Hypothalamus (tissue), 51 donors: ENCODE data around the gene NDRG4.

Experiments used
- DNase-seq, 51 donors: peaks; one replicate each; lab custom pipeline; 2025; lab: John Stamatoyannopoulos, UW

NDRG4 gene

DNA sequence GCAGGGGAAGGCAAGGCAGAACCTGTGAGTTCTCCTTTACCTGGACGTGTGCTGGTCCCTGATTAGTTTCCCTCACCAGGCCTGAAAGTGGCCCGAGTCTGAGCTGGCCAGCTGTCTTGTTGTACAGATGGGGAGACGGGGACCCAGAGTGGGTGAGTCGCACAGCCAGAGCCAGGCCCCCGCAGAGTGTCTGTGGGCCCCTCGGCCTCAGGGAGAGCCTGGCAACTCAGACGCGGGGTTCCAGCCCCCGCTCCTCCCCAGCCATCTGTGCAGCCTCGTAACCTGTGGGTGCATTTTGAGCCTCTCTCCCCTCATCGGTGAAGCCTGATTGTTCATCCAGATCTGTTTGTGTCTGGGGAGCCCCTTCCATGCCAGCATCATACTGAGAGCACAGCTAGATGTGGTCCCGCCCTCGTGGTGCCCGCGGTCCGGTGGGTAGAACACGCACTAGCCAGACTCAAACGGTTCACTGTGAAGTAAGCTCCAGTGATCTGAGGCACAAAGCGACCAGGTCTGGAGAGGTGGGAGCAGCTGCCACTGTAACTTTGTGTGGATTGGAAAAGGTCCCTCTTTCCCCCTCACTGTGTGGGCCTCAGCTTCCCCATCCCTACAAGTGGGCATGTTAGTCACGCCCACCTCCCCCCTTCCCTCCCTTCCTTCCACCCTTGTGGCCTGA lies 6.0 kb upstream of the NDRG4 start:
- peak in 2 of 51 donors; percentile 11 to 50 for DNase-seq

DNA sequence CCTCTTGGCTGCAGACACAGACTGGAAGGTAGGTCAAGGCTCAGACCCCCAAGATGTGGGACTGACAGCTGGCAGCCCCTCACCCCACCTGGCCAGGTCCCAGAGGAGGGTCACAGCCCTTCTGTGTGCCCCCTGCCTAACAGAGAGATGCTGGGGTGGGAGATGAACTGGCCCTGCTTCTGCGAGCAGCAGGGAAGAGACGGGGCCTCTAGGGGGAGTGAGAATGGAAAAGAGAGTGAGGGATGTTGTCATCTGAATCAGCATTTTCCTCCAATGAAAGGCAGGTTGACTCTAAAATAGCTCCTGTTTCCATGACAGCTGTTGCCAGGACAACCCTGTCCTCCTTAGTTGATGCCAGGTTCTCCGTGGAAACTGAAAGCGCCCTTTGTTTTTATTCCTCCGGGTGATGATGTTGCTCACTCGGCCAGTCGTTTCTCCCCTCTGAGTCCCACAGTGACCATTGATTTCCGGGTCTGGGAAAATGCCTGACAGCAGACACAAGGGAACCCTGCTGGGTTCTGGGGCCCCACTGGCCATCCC lies 4.9 kb upstream of the NDRG4 start:
- peak in 45 of 51 donors; percentile 51 to 94 (median 84) for DNase-seq

DNA sequence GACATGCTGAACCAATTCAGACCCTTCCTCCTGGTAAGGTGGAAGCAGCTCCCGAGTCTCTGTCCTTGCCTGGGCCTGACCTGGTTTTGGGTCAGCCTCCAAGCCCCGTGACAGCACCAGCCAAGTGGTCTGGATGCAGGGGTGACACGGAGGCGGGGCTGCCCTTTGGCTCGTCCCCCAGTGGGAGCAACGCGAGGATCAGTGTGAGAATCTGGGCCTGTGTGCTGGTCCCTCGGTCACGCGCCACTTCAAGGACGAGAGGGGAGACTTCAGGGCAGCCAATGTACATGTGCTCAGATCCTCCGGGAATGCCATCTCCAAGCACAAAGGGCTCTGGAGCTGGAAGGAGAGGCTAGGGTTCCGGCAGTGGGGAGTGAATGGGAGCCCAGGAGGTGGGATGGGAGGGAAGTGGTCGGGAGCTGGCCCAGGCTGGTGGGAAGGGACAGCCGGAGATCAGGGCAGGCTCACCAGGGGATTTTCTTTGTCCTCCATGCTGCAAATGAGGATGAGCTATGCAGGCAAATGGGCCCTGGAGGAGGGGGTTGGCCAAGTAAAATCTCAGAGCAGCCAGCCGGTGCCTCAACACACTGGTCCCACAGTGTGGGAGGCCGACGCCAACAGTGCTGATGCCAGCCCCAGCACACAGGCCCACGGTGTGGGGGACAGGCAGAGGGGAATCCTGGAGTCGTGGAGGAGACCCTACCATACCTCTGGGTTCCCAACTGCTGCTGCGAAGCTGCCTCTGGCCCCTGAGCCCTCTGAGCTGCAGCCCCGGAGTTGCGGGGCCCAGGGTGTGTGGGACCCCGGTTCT lies 4.2 kb upstream of the NDRG4 start:
- peak in 45 of 51 donors; percentile 35 to 93 (median 80) for DNase-seq

DNA sequence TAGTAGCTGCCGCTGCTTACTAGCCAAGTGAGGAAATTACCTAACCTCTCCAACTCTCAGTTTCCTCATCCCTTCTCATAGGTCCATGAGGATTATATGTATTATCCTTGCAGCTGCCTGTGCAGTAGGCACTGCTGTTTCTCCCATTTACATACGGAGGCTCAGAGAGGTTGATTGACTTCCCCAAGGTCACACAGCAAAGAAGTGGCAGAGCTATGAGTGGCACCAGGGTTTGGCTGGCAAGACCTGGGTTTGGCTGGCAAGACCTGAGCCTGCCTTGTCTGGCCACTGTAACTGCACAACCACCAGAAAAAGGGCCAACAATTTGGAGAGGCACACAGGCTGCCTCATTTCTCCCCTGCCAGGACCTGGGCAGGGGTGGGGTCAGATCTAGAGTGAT lies 2.5 kb upstream of the NDRG4 start:
- DNase-seq = no peak

DNA sequence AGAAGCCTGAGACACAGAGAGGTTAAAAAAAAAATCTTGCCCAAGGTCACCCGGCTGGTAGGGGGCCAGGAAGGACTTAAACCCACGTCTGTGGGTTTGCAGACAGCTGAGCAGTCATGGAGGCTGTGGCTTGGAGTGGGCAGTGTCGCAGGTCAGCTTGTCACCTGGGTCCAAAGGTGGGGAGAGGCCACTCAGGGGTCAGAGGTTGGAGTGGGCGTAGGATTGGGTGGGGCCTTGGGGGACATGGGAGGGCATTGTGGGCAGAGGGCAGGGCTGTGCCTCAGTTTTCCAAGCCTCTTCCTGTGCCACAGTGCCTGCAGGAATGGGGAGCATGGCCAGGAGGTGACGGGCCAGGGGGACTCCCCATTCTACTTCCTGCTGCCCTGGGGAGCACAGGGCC lies 2.0 kb upstream of the NDRG4 start:
- no peak for DNase-seq

DNA sequence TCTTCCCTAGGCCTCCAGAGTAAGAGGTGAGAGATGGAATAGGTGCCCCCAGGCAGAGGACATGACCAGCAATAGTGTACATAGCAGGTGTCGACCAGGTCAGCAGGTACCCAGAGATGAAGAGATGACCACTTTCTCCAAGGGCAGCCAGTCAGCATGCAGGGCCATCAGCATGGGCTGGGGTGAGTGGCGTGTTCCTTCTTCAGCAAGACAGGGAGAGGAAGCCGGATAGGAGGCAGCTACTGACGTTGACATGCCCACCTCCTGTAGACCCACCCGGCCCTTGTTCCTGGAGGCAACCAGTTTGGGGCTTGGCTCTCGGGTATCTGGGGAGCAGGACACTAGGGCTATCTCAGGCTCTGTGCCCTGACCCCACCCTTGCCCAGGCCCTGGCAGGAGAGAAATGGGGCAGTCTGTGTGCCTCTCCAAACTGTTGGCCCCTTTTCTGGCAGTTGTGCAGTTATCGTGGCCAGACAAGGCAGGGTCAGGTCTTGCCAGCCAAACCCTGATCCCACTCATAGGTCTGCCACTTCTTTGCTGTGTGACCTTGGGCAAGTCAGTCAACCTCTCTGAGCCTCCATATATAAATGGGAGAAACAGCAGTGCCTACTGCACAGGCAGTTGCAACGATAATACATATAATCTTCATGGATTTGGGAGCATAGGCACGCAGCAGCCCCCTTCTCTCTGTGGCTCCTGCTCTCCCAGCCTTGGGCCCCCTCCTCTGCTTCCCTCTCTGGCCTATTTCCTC lies 1.4 kb upstream of the NDRG4 start:
- peak in 1 of 51 donors; percentile 8 for DNase-seq

DNA sequence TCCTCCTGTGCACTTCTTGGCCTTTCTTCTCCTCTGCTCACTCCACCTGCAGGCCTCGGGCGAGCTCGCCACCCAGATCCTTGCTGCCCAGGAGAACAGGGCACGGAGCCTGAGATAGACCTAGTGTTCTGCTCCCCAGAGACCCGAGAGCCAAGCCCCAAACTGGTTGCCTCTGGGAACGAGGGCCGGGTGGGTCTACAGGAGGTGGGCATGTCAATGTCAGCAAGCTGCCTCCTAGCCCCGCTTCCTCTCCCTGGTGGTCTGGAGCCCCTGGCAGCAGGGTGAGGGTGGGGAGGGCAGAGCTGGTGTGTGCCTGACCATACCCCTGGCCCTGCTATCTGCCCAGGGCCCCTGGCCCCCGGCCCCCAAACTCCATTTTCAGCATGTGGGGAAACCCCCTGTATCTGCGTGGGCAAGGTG lies 841 bp upstream of the NDRG4 start:
- no peak for DNase-seq

DNA sequence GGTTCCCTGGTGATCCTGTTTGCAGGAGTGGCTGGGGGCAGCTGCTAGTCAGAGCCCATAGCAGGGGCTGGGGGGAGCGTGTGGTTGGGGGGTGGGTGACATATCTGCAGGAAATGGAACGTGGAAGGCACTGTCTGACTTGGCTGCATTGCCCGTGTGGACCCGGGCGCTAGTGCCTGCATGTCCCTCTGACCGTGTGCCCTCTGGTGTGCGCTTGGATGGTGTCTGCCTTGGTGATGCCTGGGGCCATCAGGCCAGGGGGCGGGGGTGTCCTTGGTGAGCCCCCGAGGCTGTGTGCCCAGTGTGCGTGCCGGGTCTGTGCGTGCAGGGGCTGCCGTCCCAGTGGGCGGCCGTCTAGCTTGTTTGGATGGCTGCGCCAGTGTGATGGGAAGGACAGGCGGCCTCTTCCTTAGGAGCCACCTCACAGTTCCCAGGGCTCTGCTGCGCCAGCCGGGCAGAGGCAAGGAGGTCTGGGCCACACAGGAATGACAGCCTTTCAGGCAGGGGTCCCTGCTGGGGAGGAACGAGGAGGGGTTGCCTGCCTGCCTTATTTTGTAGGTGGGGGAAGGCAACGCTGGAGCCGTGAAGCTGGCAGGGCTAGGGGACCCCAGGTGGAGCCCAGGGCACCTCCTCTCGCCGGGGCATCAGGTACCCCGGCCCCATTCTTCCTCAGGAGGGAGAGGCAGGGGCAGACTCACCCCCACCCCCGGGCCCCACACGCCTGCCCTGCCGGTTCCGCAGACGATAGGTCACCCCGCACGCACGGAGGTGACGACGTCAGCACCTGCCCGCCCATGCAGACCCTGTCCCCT lies 693 bp downstream of the NDRG4 start:
- peak in 9 of 51 donors; percentile 26 to 65 (median 55) for DNase-seq

DNA sequence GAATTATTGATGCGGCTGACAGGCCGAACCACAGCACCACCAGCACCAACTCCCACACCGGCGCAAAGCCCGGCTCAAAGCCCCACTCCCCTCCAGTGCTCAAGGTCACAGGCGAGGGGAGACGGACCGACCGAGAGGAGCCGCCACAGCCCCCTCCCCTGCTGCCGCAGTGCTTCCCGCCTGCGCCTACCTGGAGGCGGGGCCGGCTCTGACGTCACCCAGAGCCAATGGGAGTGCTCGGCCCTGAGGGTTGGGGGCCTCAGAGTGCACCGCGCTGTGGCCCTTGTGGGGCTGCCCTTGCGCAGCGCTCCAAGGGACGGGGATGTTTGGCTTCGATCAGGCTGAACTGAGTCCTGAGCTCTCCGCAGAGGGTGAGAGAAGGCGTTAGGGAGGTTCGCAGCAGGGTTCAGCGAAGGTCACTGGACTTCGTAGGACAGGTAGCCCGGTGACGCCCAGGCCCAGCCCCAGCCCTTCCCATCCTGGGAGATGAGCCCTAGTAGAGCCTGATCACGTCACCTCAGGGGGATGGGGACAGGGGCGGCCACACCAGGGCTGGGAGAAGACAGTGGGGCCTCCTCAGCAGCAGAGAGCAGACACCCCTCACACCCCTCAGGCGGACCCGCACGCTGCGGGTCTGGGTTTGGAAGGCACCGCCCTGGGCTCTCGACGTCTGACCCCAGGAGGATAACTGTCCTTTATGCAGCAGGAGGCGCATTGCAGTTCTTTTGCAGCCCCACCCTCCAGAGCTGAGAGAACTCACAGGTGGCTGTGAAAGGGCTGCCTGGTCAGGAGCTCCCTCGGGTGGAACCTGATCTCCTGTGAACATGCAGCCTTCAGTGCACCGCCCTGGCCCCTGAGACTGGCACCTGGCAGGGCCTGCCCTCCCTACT lies 1.5 kb downstream of the NDRG4 start:
- DNase-seq = peak in 32 of 51 donors; percentile 22 to 74 (median 54)

DNA sequence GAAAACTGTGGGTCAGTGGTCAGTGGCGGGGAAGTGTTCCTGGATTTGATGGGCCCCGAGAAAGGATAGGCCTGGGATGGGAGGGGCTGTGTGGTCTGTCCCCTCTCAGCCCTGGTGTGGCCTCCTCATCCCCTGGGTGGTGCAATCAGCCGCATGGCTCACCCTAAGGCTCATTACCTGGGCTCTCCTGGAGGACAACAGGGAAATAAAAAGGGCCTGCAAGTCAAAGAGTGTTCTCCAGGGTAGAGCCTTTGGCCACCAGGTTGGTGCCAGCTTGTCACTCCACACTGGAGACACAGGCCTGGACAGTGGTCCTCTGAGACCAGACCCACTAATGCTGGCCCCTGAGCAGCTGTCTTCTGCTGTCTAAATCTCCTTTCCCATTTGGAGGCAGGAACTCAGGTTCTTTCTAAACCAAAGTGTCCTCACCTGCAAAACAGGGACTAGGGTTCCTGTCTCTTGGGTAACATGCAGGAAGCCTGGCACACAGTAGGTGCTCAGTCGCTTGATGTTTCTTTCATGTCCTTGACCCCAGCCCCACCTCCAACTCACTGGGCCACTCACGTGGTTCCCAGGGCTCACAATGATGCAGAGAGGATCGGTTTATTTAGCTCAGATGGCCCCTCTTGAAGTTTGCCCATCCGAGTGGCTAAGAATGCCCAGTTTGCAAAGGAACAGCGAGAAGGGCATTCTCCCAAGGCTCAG lies 2.4 kb downstream of the NDRG4 start:
- DNase-seq = no peak

DNA sequence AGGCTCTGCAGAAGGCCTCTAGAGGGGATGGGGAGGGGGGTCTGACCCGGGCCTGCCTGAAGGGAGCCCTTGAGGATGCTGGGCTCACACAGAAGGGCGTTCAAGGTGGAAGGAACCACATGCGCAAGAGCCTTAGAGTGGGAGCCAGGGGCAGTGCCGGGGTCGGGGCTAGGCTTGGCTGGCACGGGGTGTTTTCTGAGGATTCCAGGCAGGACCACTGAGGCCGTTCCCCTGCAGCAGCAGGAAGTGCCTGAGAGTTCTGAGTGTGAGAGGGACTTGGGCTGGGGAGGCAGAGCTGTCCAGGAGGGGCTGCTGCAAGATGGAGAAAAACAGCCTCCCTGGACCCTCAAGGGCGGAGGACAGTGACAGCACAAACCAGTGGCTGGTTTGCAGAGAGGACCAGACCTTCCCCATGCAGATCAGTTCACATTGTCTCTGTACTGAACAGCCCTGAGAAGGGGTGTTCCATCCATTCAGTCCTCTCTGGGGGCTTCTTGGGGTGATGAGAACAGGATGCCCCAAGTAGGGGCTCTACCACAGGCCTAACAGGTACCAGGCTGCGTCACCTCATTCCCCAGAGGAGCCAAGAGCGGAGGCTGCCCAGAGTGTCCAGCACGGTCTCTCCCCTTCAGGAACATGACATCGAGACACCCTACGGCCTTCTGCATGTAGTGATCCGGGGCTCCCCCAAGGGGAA lies 3.4 kb downstream of the NDRG4 start:
- DNase-seq = no peak

DNA sequence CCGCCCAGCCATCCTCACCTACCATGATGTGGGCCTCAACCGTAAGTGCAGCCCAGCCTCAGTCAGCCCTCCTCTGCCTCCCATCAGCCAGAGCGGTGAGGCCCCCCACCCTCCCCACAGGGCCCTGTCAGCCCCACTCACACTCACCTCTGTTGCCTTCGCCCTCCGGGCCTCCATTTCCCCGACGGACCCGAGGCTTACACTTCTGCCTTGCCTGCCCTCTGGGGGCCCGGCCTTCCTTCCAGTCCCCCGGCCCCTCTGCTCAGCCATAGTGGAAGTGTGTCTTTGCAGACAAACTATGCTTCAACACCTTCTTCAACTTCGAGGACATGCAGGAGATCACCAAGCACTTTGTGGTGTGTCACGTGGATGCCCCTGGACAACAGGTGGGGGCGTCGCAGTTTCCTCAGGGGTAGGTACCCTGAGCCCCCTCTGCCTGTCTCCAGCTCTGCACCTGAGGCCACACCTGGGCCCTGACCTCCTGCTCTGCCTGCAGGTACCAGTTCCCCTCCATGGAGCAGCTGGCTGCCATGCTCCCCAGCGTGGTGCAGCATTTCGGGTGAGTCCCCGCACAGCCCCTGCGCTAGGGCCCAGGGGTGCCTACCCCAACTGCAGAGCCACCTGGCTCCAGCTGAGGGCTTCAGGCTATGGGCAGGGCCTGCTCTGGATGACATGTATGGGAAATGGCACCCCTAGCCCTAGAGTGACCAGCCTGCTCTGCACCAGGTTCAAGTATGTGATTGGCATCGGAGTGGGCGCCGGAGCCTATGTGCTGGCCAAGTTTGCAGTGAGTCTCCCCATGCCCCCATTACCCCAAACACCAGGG lies 4.1 kb downstream of the NDRG4 start:
- no peak for DNase-seq

DNA sequence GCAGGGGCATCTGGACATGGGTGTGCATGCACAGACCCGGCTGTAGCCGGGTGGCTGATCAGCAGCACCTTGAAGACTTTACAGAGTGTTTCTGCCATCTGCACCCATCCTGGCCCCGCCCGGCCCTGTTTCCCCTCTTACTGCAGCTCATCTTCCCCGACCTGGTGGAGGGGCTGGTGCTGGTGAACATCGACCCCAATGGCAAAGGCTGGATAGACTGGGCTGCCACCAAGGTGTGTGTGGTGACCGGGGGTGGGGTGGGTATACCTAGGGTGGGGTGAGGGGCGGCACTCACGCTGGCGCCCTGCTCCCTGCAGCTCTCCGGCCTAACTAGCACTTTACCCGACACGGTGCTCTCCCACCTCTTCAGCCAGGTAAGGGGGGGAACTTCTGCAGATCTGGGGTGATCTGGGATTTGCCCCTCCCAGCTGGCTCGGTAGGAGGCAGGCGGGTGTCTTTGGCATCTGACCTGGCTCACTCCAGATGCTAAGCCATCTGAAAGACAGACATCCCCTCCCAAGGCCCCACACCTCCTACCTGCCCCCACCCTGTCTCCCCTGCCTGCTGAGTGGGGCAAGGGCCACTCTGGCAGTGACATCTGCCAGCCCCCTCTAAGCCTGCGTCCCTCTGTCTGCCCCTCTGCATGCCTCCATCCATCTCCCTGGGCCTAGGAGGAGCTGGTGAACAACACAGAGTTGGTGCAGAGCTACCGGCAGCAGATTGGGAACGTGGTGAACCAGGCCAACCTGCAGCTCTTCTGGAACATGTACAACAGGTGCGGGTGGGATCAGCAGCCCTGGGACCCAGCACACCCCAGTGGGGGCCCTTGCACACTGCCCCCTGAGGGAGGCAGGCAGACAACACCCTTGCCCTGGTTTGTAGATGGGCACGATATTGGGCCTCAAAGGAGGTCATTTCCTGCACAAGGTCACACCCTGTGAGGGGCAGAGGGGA lies 6.6 kb downstream of the NDRG4 start:
- DNase-seq = no peak

DNA sequence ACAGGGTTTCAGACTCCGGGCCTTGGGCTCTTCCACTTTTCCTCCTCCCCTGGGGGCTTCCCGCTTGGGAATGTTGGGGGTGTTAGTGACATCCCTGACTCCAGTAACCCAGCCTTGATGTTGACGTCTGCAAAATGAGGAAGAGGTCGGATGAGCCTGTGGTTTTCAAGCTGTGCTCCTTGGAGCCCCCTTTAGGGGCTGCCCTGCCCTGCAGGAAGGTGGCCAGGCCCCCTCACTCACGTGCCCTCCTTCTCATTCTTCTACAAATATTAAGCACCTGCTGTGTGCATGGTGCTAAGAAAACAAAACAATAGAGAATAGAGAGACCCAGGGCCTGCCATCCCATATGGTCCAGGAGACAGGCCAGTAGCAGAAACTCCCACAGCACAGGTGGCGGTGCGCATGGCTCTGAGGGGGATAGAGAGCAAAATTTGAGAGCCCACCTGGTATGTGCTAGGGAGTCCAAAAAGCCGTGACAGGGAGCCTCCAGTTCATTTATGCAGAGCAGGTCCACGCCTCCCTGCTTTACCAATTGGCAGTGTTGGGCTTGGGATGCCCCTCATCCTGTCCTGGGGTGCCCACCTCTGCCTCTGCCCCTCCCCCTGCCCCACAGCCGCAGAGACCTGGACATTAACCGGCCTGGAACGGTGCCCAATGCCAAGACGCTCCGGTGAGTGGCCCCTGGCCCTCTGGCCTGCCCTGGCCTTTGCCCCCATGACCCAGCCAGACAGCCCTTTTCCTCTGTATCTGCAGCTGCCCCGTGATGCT lies 7.4 kb downstream of the NDRG4 start:
- DNase-seq = no peak
